Stimulated activated CD4-positive, alpha-beta T cell treated with anti-CD3 and anti-CD28 coated beads, Interleukin-1b, Interleukin-23, amount 100 ng/mL, for 24 hours (primary cell): Measurements from ENCODE around the gene ST6GALNAC3.

Experiments
- DNase-seq, 4 experiments: peaks; one replicate each; pipeline ENCODE4 v3.0.0-alpha.2; 2020; ENCODE audit warnings: low read depth in 4 of 4, low spot score in 1 of 4

Gene ST6GALNAC3

GRCh38 chr1:76279101-76279748 is 204.7 kb downstream of the ST6GALNAC3 start:
- DNase-seq: no peak

GRCh38 chr1:76281306-76281705 is 206.8 kb downstream of the ST6GALNAC3 start:
- no peak for DNase-seq

DNA sequence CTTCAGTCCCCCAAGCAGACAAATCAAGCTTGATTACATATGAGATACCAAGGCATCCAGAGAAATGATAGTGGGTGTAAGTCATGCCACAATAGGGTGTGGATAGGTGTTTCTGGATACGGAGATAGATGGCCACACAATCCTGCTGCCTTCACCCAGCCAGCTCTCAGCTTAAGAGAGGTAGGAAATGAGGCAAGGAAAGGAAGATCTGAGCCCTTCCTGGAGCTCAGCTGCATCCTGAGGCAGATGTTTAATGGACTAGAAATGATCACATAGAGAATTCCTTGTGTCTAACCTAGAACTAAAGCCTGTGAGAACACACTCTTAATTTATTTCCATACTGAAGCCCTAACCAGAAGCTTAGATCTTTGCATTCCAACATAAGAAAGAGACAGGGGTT is 210.3 kb downstream of the ST6GALNAC3 start:
- DNase-seq: no peak

GRCh38 chr1:76285578-76286135 is 211.1 kb downstream of the ST6GALNAC3 start:
- DNase-seq: no peak

DNA sequence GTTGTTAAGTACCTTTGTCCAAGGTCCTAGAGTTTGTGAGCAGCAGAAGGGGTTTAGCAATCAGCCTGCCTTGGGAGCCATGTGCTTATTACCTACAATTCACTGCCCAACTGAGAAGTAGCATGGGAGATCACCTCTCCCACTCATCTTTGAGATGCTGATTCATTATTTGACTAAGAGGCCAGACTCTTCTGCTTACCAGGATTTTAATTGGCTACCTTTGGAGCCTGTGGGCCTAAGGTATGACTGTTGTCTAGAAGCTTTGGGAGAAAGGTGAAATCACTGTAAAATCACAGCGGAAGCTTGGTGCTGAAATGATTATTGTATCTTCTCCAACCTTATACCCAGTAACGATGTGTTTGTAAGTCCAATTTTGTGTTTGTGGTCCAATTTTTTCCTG is 213.4 kb downstream of the ST6GALNAC3 start:
- DNase-seq: no peak

DNA sequence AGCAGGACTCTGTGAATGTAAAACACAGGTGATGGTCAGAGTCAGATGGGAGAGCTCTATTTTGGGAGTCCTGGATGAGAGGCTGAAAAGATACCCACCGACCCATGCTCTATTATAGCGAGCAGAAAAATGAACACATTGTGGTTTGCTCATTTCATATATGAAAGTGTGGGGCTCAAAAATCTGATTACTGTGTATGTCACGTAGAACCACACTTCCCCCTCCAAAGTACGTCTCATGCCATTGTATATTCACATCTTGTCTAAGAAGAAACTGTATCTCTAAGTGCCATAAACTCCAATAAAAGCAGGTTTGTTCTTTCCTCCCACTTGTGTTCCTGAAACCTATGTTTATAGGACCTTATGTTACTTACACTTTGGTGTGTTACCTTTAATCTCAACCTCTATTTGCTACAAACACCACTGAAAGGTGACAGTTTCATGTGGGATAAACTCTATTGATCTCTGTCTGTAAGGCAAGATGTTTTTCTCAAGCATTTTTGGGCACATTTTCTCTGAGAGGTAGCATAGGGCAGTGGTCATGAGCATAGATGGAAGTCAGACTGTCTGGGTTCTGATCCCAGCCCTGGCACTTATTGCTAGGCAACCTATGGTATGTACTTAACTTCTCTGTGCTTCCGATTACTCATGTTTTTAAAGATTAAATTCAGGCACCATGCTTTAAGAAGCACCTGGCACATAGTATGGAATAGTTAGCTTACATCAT is 214.4 kb downstream of the ST6GALNAC3 start:
- DNase-seq: no peak

DNA sequence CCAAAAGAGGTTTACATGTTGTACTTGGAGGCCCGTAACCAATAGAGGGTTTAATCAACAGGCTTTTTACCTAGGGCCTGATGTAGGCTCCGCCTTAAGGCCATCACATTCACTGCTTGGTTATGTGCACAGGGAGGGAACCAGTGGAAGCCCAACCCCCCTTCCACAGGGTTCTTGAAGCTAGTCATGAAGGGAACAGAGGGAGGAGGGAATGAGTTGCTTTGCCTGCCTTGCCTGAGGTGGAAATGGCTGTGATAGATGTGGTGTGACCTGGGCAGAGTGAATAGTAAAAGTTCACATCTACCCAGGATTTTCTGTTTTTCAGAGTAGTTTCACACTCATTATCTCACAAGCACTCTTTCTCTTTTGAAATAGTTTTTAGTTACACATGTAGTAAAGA is 215.1 kb downstream of the ST6GALNAC3 start:
- no peak for DNase-seq

DNA sequence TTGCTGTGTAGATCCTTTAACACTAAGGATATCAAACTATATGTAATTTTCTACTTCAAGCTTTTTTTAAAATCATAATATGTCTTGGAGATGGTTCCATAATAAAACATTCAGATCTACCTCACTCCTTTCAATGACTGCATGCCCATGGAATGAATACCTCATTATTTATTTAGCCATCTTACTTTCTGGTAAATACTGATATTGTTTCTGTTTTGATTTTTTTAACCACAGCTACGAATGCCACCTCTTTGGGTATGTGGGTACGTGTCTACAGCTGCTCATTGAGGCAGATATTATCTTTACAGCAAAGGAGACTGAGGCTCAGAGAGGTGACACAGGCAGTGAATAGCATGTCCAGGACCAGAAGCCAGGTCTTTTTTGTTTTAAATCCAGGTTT is 215.7 kb downstream of the ST6GALNAC3 start:
- DNase-seq: no peak

DNA sequence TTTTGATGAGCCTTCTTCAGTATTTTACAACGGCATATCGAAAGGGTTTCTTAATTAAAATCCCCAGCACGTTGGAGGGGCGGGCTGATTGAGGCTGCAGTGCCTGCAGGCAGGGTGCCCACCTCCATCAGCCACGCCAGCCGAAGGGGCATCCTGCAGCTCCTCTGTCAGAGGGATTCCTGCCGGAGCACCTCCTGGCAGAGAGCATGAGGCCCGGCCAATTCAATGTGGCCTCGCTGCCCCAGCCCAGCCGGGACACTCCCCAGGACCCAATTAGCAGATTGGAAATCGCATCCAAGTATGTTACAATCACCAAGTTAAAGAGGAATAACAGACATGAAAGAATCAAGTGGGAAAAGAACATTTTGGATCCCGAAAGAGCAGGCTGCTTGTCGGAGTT is 216.6 kb downstream of the ST6GALNAC3 start:
- no peak for DNase-seq

GRCh38 chr1:76291737-76292136 is 217.2 kb downstream of the ST6GALNAC3 start:
- no peak for DNase-seq

DNA sequence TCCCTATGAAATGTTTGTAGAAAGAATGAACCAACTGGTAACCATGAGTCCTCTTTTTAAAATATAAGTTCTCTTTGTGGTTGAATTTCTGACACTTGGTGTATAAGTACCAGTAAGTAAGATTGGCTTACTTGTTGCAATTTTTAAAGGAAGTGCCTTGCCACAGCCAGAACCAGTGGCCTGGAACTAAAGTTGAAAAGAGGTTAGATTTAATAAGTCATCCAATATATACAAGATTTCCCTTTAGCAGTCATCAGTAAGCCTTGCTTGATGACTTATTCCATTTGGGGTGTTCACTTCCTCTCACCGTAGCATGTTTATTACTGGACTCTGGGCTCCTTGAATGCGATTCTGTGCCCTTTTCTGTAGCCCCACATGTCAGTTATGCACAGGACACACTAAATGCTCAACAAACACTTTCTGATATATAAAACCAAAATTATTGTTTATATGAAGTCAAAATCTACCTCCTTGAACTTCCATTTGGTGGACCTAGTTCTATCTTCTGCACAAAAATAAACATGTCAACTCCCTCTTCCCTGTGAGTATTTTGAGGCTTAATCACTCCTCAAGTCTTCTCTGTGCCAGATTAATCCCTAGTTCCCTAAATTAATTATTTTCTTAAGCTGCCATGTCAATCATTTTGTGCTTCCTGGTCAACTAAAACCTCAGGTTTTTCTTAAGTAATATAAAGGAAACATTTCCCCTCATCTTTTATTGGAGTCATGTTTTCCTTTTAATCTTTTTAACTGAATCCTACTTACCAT is 218.1 kb downstream of the ST6GALNAC3 start:
- no peak for DNase-seq

GRCh38 chr1:76293831-76294230 is 219.3 kb downstream of the ST6GALNAC3 start:
- DNase-seq: no peak

DNA sequence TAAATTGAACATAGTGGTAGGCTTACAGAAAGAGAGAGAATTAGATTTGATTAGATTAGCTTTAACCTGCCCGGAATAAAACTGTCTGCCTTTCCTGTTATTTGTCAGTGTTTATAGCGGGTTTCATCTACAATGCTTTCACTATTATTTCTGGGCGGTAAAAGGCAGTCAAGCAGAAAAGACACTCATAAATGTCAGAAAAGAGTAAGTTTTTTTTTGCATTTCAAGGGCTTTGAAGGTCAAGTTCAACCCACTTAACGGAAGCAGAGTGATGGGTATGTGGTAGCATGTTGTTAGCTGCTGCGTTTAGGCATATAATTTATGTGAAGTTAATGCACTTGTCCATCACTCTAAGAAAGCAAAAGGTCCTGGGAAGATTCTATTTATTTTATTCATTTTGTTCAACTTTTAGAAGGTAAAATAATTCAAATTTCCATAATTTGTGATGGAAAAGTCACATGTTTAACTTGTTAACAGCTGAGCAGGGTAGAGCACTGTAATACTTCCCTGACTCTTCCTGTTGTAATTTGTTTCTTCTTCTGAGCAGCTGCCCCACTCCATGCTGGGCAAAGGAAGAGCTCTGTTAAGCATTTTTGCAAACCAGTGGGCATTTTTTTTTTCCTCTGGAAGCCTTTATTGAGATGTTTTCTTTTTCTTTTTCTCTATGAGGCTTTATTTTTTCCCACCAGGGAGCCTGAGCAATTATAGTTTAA is 220.1 kb downstream of the ST6GALNAC3 start:
- no peak for DNase-seq

DNA sequence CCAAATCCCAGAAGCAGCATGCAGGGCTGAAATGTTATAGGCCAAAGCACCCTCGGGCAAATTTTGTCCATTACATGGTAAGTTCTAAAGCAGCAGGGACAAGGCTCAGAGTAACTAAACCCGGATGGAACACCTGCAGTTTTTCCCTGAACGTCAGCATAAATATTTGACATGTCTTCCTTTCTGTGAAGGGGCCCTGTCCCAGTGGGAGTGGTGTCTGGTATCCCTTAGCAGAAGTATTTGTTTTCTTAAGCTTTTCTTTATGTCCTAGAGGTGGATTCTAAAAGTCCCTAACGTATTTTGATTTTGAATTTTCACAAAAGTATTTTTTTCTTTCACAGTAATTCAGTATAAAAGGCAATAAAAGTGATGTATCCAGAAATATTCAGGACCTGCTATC is 223.9 kb downstream of the ST6GALNAC3 start:
- DNase-seq: no peak

GRCh38 chr1:76299036-76299435 is 224.5 kb downstream of the ST6GALNAC3 start:
- no peak for DNase-seq

DNA sequence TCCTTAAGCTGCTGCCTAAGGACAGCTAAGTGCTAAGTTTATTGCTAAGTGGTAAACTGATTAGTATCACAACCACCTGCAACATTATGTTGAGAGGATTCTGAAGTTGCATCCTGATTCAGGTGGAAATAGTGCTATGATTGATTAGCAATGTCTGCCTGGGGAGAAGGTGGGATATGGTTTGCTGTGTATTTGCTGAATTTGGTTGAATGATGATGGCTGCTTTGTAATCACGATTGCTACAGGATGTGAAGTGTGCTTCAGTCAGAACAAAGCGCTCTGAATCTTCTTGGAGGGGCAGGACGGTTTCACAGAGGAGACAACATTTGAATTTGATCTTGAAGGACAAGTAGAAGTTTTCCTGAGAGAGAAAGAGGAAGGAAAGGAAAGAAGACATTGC is 226.0 kb downstream of the ST6GALNAC3 start:
- no peak for DNase-seq

- no peak for DNase-seq
Measured at GRCh38 chr1:76302711-76303339, 228.3 kb downstream of the ST6GALNAC3 start.

DNA sequence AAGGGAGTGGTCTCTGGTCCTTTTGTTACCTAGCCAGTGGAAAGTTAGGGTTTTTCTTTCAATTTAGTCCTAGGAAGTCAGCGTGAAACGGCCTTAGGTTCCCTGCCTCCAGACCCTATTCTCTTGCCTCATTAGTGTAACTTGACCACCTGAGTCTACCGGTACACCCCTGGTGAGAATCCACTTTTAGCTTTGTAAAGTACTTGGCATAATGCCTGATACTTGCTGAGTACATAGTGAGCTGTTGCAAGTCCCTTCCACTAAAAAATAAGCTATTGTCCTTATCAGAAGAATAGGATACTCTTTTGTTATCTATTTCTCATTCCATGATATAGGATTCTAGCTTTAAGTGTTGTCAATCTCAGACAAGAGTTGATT is 228.8 kb downstream of the ST6GALNAC3 start:
- DNase-seq: no peak

DNA sequence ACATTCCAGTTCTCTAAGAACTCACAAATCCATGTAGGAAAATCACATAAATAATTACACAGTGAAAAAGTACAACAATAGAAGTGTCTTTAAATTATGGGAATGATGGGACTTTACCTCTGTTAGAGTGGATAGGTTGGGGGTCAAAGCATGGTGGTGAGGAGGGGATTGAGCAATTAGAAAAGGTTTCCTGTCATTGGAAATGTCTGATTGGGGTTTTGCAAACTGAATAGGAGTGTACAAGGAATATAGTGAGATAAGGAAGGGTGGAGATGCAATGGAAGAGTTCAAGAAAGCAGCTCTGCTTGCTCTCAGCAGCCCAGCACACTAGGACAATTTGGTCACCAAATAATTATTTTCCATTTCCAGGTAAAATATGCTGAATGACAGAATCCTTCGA is 238.8 kb downstream of the ST6GALNAC3 start:
- DNase-seq: no peak

DNA sequence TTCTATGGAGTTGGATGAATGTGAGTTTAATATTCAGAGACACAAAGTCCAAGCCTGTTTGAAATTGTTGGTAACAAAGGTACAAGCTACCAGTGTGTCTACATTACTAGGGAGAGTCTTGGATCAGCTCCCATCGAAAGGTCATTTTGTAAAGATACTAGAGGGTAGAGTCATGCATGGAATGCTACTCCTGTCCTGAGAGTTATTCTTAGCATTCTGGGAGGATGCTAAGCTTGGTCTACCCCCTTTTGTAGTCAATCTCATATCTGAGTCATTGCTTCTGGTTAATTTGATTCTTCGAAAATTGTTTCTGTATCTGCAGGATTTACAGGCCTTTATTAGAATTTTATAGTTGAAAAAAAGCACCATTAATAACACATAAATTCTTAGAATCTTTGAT is 240.2 kb downstream of the ST6GALNAC3 start:
- no peak for DNase-seq
